WTC11 (cell line): ENCODE results near the gene ABL1. TPM values are rescaled to one million over a fixed set of nuclear protein-coding genes. Genes with fewer than 3 reads are reported as not detected.

Source experiments
- ATAC-seq: fragments of 200-7000 bp; cut with Tn5 transposase; 2 replicates; pipeline ENCODE4 v1.10.0; 2021; ENCODE audit warnings: mild to moderate bottlenecking, moderate library complexity
- CTCF ChIA-PET: fragments of 300-600 bp; sonication (Branson Sonifier 250); formaldehyde crosslinking; loops from one replicate; lab custom pipeline; 2021; ENCODE audit warnings: antibody characterized with exemption; lab: Charles Lee
- POLR2A ChIA-PET: fragments of 350-600 bp; sonication (Branson Sonifier 250); formaldehyde crosslinking; loops from one replicate; lab custom pipeline; 2021; ENCODE audit warnings: antibody characterized with exemption; lab: Charles Lee
- DNase-seq: peaks from one replicate; pipeline ENCODE4 v3.0.0; 2021; ENCODE audit warnings: low spot score
- H3K27ac Mint-ChIP-seq: 2 replicates; pipeline ENCODE4 v1.8.0; 2021; ENCODE audit warnings: mixed read lengths
- H3K27me3 Mint-ChIP-seq: 2 replicates; pipeline ENCODE4 v1.8.0; 2021; ENCODE audit warnings: low read depth, mild to moderate bottlenecking, moderate library complexity, mixed read lengths
- H3K36me3 Mint-ChIP-seq: 2 replicates; pipeline ENCODE4 v1.8.0; 2021; ENCODE audit warnings: mixed read lengths
- H3K4me1 Mint-ChIP-seq: 2 replicates; pipeline ENCODE4 v1.8.0; 2022; ENCODE audit warnings: mixed read lengths
- H3K4me3 Mint-ChIP-seq: 2 replicates; pipeline ENCODE4 v1.8.0; 2021; ENCODE audit warnings: mild to moderate bottlenecking, moderate library complexity, mixed read lengths
- H3K9me3 Mint-ChIP-seq: 2 replicates; pipeline ENCODE4 v1.8.0; 2021; ENCODE audit warnings: mixed read lengths
- ATF2 ChIP-seq: sonication (generic); formaldehyde crosslinking; IDR thresholded peaks from 2 replicates; pipeline ENCODE4 v1.8.1; 2022; ENCODE audit warnings: low read depth, missing genetic modification reagents, borderline replicate concordance
- CDX4 ChIP-seq: fragments of 250-450 bp; sonication (Bioruptor Pico); IDR thresholded peaks from 2 replicates; pipeline ENCODE4 v1.9.0; 2021; ENCODE audit warnings: moderate library complexity, mild to moderate bottlenecking, inconsistent platforms, borderline replicate concordance
- CREB1 ChIP-seq: sonication (generic); formaldehyde crosslinking; IDR thresholded peaks from 2 replicates; pipeline ENCODE4 v1.8.0; 2023; ENCODE audit warnings: mild to moderate bottlenecking, missing genetic modification reagents
- CREM ChIP-seq: sonication (generic); formaldehyde crosslinking; IDR thresholded peaks from 2 replicates; pipeline ENCODE4 v1.8.1; 2022; ENCODE audit warnings: mild to moderate bottlenecking, missing genetic modification reagents, moderate library complexity
- FOXP1 ChIP-seq: sonication (generic); formaldehyde crosslinking; IDR thresholded peaks from 2 replicates; pipeline ENCODE4 v1.8.0; 2022; ENCODE audit warnings: missing genetic modification reagents, mild to moderate bottlenecking, moderate library complexity, borderline replicate concordance
- GABPB1 ChIP-seq: sonication (generic); formaldehyde crosslinking; IDR thresholded peaks from 2 replicates; pipeline ENCODE4 v1.8.1; 2023; ENCODE audit warnings: mild to moderate bottlenecking, missing genetic modification reagents
- GRHL2 ChIP-seq: fragments of 250-450 bp; sonication (Bioruptor Pico); IDR thresholded peaks from 2 replicates; pipeline ENCODE4 v1.8.0; 2022; ENCODE audit warnings: mild to moderate bottlenecking, moderate library complexity; ENCODE audit not compliant: insufficient replicate concordance, severe bottlenecking
- MXD4 ChIP-seq: fragments of 250-450 bp; sonication (Bioruptor Pico); IDR thresholded peaks from 2 replicates; pipeline ENCODE4 v1.8.0; 2021; ENCODE audit warnings: mild to moderate bottlenecking, moderate library complexity, borderline replicate concordance
- NFE2L1 ChIP-seq: sonication (generic); formaldehyde crosslinking; IDR thresholded peaks from 2 replicates; pipeline ENCODE4 v1.8.1; 2023; ENCODE audit warnings: missing genetic modification reagents
- TCF7 ChIP-seq: sonication (generic); formaldehyde crosslinking; IDR thresholded peaks from 2 replicates; pipeline ENCODE4 v1.8.0; 2022; ENCODE audit warnings: mild to moderate bottlenecking, low read depth, missing genetic modification reagents, moderate library complexity
- TEAD4 ChIP-seq: sonication (generic); formaldehyde crosslinking; IDR thresholded peaks from 2 replicates; pipeline ENCODE4 v1.8.0; 2022; ENCODE audit warnings: mild to moderate bottlenecking, missing genetic modification reagents
- ZNF121 ChIP-seq: sonication (generic); formaldehyde crosslinking; IDR thresholded peaks from 2 replicates; pipeline ENCODE4 v1.8.0; 2023; ENCODE audit warnings: missing genetic modification reagents
- ZNF263 ChIP-seq: sonication (generic); formaldehyde crosslinking; IDR thresholded peaks from 2 replicates; pipeline ENCODE4 v1.8.1; 2022; ENCODE audit warnings: low read depth, mild to moderate bottlenecking, moderate library complexity, missing genetic modification reagents
- ZNF416 ChIP-seq: fragments of 250-450 bp; sonication (Bioruptor Pico); IDR thresholded peaks from 2 replicates; pipeline ENCODE4 v1.9.0; 2021; ENCODE audit warnings: mild to moderate bottlenecking, inconsistent platforms
- total RNA-seq: library from RNA; stranded (reverse); gene quantifications from 3 replicates; pipeline ENCODE4 v1.2.3, GENCODE V29; 2021
- TF ChIP-seq, protein P1 (sequence below): sonication (generic); formaldehyde crosslinking; IDR thresholded peaks from 2 replicates; pipeline ENCODE4 v1.8.1; 2022; ENCODE audit warnings: missing genetic modification reagents, borderline replicate concordance
- TF ChIP-seq, protein P2 (sequence below): sonication (generic); formaldehyde crosslinking; IDR thresholded peaks from 2 replicates; pipeline ENCODE4 v1.8.1; 2022; ENCODE audit warnings: mild to moderate bottlenecking, moderate library complexity, missing genetic modification reagents
- TF ChIP-seq, protein P3 (sequence below): sonication (generic); formaldehyde crosslinking; IDR thresholded peaks from 2 replicates; pipeline ENCODE4 v1.8.0; 2022; ENCODE audit warnings: missing genetic modification reagents

The ABL1 gene
- total RNA-seq, 1 experiment from 2014 or later = 104 TPM

DNA sequence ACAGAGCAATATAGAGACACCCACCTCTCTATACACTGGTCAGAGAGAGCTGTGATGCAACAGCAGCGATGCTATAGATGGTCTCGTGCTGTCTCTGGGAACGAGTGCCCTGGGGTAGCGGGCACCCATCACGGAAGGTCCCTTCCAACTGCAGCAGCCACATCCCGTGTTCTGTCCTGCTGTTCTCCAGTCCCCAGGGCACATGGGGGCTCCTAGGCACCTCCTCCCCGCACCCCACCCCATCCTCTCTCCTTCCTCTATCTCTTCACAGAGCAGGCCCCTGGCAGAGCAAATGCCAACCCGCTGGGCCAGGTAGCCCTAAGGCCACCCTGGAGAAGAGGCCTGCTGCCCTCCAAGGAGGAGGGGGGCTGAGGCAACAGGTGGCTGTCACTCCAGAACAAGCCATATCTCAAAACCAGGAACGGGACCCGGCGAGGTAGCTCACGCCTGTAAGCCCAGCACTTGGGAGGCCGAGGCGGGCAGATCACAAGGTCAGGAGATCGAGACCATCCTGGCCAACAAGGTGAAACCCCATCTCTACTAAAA is 95.8 kb downstream of the ABL1 start:
- H3K27ac Mint-ChIP-seq = no peak overlapping the region
- H3K27me3 Mint-ChIP-seq = no peaks in the 10 kb centered on the region; the same call in 1 of the 2 replicates
- CTCF ChIA-PET = interaction anchor here (0.9 kb wide), 1 partner anchor 10 kb away, joined by 4 read pairs; no protein-coding TSS in a partner anchor
- H3K9me3 Mint-ChIP-seq = no peaks in the 10 kb centered on the region
- no peaks in the 10 kb centered on the region for H3K36me3 Mint-ChIP-seq
- TF ChIP-seq CREB1 (CRISPR knock-in tag) (no peak), ZNF121 (CRISPR knock-in tag) (no peak), FOXP1 (CRISPR knock-in tag) (no peak), CDX4 (CRISPR knock-in tag) (no peak), MXD4 (CRISPR knock-in tag) (no peak), GABPB1 (CRISPR knock-in tag) (no peak), GRHL2 (CRISPR knock-in tag) (no peak), NFE2L1 (CRISPR knock-in tag) (no peak), CREM (CRISPR knock-in tag) (no peak), ATF2 (CRISPR knock-in tag) (no peak), TEAD4 (CRISPR knock-in tag) (no peak), TCF7 (no peak), ZNF416 (CRISPR knock-in tag) (no peak), ZNF263 (CRISPR knock-in tag) (no peak)
- TF ChIP-seq, protein P1, sequence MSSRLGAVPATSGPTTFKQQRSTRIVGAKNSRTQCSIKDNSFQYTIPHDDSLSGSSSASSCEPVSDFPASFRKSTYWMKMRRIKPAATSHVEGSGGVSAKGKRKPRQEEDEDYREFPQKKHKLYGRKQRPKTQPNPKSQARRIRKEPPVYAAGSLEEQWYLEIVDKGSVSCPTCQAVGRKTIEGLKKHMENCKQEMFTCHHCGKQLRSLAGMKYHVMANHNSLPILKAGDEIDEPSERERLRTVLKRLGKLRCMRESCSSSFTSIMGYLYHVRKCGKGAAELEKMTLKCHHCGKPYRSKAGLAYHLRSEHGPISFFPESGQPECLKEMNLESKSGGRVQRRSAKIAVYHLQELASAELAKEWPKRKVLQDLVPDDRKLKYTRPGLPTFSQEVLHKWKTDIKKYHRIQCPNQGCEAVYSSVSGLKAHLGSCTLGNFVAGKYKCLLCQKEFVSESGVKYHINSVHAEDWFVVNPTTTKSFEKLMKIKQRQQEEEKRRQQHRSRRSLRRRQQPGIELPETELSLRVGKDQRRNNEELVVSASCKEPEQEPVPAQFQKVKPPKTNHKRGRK = no peak
- TF ChIP-seq, protein P2, sequence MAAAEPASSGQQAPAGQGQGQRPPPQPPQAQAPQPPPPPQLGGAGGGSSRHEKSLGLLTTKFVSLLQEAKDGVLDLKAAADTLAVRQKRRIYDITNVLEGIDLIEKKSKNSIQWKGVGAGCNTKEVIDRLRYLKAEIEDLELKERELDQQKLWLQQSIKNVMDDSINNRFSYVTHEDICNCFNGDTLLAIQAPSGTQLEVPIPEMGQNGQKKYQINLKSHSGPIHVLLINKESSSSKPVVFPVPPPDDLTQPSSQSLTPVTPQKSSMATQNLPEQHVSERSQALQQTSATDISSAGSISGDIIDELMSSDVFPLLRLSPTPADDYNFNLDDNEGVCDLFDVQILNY = no peak
- TF ChIP-seq, protein P3, sequence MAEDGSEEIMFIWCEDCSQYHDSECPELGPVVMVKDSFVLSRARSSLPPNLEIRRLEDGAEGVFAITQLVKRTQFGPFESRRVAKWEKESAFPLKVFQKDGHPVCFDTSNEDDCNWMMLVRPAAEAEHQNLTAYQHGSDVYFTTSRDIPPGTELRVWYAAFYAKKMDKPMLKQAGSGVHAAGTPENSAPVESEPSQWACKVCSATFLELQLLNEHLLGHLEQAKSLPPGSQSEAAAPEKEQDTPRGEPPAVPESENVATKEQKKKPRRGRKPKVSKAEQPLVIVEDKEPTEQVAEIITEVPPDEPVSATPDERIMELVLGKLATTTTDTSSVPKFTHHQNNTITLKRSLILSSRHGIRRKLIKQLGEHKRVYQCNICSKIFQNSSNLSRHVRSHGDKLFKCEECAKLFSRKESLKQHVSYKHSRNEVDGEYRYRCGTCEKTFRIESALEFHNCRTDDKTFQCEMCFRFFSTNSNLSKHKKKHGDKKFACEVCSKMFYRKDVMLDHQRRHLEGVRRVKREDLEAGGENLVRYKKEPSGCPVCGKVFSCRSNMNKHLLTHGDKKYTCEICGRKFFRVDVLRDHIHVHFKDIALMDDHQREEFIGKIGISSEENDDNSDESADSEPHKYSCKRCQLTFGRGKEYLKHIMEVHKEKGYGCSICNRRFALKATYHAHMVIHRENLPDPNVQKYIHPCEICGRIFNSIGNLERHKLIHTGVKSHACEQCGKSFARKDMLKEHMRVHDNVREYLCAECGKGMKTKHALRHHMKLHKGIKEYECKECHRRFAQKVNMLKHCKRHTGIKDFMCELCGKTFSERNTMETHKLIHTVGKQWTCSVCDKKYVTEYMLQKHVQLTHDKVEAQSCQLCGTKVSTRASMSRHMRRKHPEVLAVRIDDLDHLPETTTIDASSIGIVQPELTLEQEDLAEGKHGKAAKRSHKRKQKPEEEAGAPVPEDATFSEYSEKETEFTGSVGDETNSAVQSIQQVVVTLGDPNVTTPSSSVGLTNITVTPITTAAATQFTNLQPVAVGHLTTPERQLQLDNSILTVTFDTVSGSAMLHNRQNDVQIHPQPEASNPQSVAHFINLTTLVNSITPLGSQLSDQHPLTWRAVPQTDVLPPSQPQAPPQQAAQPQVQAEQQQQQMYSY = no peak
- ATAC-seq = no peak
- POLR2A ChIA-PET = no interaction called here
- DNase-seq = no peak
- H3K4me3 Mint-ChIP-seq = no peak overlapping the region
- peaks cover 33% of the 10 kb centered on the region for H3K4me1 Mint-ChIP-seq
